NCI-H2029 (cell line): ENCODE measurements around the gene BLID.

Source experiments
- DNase-seq: peaks from one replicate; lab custom pipeline; 2025; lab: John Stamatoyannopoulos, UW

BLID gene

GRCh38 chr11:122081073-122081472, 34.9 kb downstream of the BLID start:
- no peak for DNase-seq

GRCh38 chr11:122077459-122077858, 38.6 kb downstream of the BLID start:
- no peak for DNase-seq

GRCh38 chr11:122076512-122077120, 39.4 kb downstream of the BLID start:
- DNase-seq: no peak

DNA sequence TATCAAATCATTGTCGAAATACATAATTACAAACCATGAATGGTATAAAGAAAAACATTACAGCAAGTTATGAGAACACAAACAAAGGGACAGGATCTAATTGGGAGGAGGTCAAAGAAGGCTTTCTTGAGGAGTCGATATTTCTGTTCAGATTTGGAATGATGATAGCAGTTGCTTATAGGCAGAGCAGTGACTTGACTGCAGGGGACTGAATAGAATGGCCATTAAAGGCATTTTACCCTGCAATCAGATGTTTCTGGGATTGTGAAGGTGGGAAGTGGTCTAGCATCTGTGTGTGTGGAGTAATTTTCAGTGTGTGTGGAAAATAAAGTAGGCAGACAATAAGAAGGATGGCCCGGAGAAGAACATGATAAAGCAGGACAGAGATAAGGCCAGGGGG, 41.0 kb downstream of the BLID start:
- DNase-seq: no peak

GRCh38 chr11:122074022-122074421, 42.0 kb downstream of the BLID start:
- no peak for DNase-seq

DNA sequence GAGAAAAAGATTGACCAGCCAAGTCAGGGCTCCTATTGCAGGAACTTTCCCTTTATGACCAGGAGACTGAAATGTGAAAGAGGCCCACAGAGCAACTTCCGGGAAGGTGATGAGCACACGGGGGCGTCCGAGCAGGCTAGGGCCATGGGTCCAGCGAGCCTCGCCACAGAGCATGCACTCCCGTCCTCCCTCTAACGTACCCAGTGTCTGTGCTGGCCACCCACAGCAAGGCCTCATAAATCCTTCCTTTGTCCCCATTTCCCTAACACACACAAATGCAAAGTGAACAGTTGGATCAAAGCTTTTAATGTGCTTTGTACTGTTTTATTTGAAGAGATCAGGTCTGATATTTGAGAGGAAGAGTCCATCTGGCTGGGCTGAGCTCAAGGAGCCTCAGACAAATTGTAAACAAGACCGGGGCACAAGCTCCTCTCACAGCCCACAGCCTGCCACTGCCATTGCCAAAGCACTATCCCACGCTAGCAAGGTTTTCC, 44.3 kb downstream of the BLID start:
- no peak for DNase-seq

- DNase-seq: peak; percentile 78
These were observed 46.2 kb downstream of the BLID start for GRCh38 chr11:122069707-122070360.

GRCh38 chr11:122068837-122069236, 47.2 kb downstream of the BLID start:
- no peak for DNase-seq

GRCh38 chr11:122068141-122068540, 47.9 kb downstream of the BLID start:
- no peak for DNase-seq
